Nephron progenitor cell (in vitro differentiated cells): ENCODE results near the gene ATR.

Experiments
- DNase-seq: peaks from one replicate; pipeline ENCODE4 v3.0.0; 2021
- H3K27ac Mint-ChIP-seq: 2 replicates; pipeline ENCODE4 v1.8.0; 2021; ENCODE audit warnings: mild to moderate bottlenecking, moderate library complexity, mixed read lengths
- H3K27me3 Mint-ChIP-seq: 2 replicates; pipeline ENCODE4 v1.8.0; 2021; ENCODE audit warnings: mild to moderate bottlenecking, low read depth, mixed read lengths; ENCODE audit not compliant: poor library complexity
- H3K36me3 Mint-ChIP-seq: 2 replicates; pipeline ENCODE4 v1.8.0; 2021; ENCODE audit warnings: low read depth, mixed read lengths
- H3K4me1 Mint-ChIP-seq: 2 replicates; pipeline ENCODE4 v1.8.0; 2021; ENCODE audit warnings: mixed read lengths
- H3K4me3 Mint-ChIP-seq: 2 replicates; pipeline ENCODE4 v1.8.0; 2021; ENCODE audit warnings: mild to moderate bottlenecking, moderate library complexity, mixed read lengths
- H3K9me3 Mint-ChIP-seq: 2 replicates; pipeline ENCODE4 v1.8.0; 2021; ENCODE audit warnings: mild to moderate bottlenecking, moderate library complexity, mixed read lengths
- TF ChIP-seq, protein P1 (sequence below): fragments of 200-600 bp; sonication (generic); IDR thresholded peaks from 2 replicates; pipeline ENCODE4 v1.5.0; 2021; ENCODE audit warnings: antibody characterized with exemption

Gene ATR

DNA sequence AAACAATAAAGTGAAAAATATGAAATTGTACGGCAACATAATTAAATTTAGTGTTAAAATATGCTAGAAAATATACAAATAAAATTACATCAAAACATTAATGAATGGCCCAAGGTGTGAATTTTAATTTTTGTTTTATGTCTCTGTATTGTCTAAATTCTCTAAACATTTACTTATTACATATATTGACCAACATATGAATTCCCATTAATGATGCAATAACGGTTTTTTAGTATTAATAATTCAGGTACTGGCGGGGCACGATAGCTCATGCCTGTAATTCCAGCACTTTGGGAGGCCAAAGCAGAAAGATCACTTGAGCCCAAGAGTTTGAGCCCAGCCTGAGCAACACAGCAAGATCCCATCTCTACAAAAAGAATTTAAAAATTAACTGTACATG is 110.1 kb downstream of the ATR start:
- no peak overlapping the region for H3K27ac Mint-ChIP-seq
- peaks cover 7% of the 10 kb centered on the region for H3K9me3 Mint-ChIP-seq
- H3K36me3 Mint-ChIP-seq: peaks cover 23% of the 10 kb centered on the region
- H3K4me1 Mint-ChIP-seq: no peaks in the 10 kb centered on the region
- H3K4me3 Mint-ChIP-seq: no peak overlapping the region
- no peak for DNase-seq
- no peaks in the 10 kb centered on the region for H3K27me3 Mint-ChIP-seq
- TF ChIP-seq, protein P1, sequence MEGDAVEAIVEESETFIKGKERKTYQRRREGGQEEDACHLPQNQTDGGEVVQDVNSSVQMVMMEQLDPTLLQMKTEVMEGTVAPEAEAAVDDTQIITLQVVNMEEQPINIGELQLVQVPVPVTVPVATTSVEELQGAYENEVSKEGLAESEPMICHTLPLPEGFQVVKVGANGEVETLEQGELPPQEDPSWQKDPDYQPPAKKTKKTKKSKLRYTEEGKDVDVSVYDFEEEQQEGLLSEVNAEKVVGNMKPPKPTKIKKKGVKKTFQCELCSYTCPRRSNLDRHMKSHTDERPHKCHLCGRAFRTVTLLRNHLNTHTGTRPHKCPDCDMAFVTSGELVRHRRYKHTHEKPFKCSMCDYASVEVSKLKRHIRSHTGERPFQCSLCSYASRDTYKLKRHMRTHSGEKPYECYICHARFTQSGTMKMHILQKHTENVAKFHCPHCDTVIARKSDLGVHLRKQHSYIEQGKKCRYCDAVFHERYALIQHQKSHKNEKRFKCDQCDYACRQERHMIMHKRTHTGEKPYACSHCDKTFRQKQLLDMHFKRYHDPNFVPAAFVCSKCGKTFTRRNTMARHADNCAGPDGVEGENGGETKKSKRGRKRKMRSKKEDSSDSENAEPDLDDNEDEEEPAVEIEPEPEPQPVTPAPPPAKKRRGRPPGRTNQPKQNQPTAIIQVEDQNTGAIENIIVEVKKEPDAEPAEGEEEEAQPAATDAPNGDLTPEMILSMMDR: no peak

DNA sequence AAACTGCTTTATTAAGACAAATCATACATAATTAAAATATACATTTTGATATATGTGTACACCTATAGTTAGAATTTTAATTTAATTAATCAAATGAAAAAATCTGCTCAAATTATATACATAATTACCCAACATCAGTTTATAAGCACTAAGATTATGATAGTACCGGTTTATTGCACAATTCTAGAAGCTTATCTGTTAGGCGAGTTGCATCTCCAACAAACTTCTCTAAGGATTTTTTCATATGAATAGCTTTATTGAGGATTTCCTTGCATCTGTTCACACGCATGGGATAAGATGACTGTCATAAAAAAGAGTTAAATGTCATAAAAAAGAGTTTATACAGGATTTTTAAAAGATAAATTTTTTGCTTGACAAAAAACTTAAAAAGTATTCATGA is 110.8 kb downstream of the ATR start:
- no peak overlapping the region for H3K4me3 Mint-ChIP-seq
- TF ChIP-seq, protein P1: no peak
- peaks cover 16% of the 10 kb centered on the region for H3K36me3 Mint-ChIP-seq
- no peak for DNase-seq
- no peaks in the 10 kb centered on the region for H3K27me3 Mint-ChIP-seq
- peaks cover under 1% of the 10 kb centered on the region for H3K9me3 Mint-ChIP-seq
- H3K27ac Mint-ChIP-seq: no peak overlapping the region
- H3K4me1 Mint-ChIP-seq: no peaks in the 10 kb centered on the region

DNA sequence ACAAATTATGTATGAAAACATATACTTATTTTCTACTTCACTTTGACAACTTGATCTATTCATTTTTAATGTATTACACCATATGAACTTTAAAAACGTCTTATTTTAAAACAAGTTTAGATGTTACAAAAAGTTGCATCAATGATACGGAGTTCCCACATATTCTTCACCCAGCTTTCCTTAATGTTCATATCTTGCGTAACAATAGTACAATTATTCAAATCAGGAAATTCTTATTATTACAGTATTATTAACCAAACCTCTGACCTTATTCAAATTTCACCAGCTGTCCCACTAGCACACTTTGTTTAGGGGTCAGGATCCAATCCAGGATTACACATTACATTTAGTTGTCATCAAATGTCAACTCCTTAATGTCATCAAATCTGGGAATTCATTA is 117.8 kb downstream of the ATR start:
- H3K4me1 Mint-ChIP-seq: no peaks in the 10 kb centered on the region
- no peak for DNase-seq
- no peaks in the 10 kb centered on the region for H3K9me3 Mint-ChIP-seq
- TF ChIP-seq, protein P1: no peak
- no peaks in the 10 kb centered on the region for H3K27me3 Mint-ChIP-seq
- H3K27ac Mint-ChIP-seq: no peak overlapping the region
- peaks cover 24% of the 10 kb centered on the region for H3K36me3 Mint-ChIP-seq
- H3K4me3 Mint-ChIP-seq: no peak overlapping the region

DNA sequence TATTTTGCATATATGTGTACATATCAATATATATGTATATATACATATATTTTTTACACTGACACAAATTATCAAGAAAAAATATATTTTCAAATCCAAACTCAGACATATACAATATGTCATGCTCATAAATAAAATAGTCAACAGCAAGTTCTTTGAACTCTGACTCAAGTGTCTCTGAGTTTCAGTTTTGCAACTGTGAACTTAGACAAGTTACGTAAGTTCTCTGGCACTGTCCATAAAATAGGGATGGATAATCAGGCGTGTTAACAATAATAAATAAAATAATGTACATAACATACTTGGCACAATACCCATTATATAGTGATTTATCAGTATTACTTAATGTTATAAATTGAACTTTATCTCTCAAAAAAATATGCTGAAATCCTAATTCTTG is 118.6 kb downstream of the ATR start:
- H3K36me3 Mint-ChIP-seq: peaks cover 30% of the 10 kb centered on the region
- no peaks in the 10 kb centered on the region for H3K9me3 Mint-ChIP-seq
- H3K27ac Mint-ChIP-seq: no peak overlapping the region
- TF ChIP-seq, protein P1: no peak
- DNase-seq: no peak
- no peaks in the 10 kb centered on the region for H3K4me1 Mint-ChIP-seq
- no peak overlapping the region for H3K4me3 Mint-ChIP-seq
- no peaks in the 10 kb centered on the region for H3K27me3 Mint-ChIP-seq

DNA sequence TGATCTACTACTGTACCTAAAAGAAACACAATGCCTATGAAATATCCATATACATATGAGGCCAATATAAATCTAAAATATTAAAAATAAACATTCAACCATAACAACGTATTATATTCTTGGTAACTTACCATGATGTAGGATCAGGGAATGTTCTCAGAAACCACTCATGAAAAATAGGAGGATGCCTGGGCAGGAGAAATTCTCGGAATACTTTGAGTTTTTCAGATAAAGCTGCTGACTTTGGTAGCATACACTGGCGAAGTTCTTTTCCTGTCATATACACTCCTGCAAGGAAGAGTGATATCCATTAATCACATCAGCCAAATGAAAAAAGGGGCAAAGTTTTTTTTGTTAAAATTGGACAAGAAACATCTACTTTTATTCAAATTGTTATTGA is 119.4 kb downstream of the ATR start:
- H3K36me3 Mint-ChIP-seq: peaks cover 29% of the 10 kb centered on the region
- TF ChIP-seq, protein P1: no peak
- no peak overlapping the region for H3K27ac Mint-ChIP-seq

DNA sequence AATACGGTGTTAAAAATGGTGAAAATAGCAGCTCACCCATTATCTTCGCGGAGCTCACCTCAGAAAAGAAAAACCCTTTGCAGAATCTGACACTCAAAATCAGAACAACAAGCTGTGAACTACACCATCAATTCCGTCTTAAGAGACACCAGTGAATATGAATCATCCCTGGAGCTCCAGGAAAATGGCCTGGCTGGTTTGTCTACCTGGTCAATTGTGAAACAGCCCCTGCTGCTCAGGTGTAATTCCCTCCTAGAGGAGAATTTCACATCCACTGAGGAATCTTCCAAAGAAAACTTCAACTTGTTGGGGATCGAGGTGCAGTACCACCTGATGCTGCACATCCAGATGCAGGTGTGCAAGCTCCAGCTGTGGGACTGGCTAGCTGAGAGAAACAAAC is 127.7 kb downstream of the ATR start:
- Mint-ChIP-seq H3K36me3 (peaks cover 16% of the 10 kb centered on the region), H3K9me3 (no peaks in the 10 kb centered on the region), H3K4me1 (peaks cover 26% of the 10 kb centered on the region), H3K4me3 (no peak overlapping the region), H3K27ac (no peak overlapping the region), H3K27me3 (no peaks in the 10 kb centered on the region)
- TF ChIP-seq, protein P1: no peak
- no peak for DNase-seq

More for the DNA sequence above, 119.4 kb downstream of the ATR start:
- Mint-ChIP-seq H3K9me3 (no peaks in the 10 kb centered on the region), H3K4me3 (no peak overlapping the region), H3K27me3 (no peaks in the 10 kb centered on the region), H3K4me1 (no peaks in the 10 kb centered on the region)
- no peak for DNase-seq
